GM18909 (cell line): ENCODE data around the gene RTP3.

Experiments used
- ATAC-seq: cut with Tn5 transposase; IDR thresholded peaks from one replicate; pipeline ENCODE4 v1.9.1; 2021; ENCODE audit warnings: mild to moderate bottlenecking; ENCODE audit not compliant: unreplicated experiment, poor library complexity

RTP3 gene

GRCh38 chr3:46468753-46469600 is 28.8 kb upstream of the RTP3 start:
- no peak for ATAC-seq

DNA sequence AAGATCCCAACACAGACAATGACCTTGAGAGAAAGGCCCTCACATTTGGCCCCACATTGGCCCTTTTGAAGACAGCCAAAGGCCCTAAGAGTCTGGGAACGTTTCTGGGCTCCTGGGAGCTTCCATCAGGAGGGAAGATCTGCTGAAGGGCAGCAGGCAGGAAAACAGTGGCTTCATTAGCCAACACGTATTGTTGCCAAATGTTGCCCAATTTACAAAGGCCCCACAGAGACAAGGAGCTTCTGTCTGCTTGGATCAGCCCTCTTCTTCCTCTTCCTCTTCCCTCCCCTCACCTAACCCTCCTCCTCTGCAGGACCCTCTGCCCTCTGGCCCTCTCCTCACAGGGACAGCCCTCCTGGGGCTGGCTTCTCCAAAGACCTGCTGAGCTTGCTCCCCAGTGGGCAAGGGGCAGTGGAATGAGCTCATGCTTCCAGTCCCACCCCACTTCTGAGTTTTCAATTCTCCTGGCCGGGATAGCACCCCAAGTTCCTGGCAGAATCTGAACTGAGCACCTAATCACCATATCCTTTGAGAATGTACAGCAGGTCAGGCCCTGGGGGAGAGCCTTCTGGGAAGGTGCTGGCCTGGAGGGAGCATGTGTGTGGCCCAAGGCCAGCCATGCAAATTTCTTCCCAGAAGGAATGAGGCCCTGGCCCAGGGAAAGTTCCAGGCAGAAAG is 28.0 kb upstream of the RTP3 start:
- ATAC-seq: no peak

DNA sequence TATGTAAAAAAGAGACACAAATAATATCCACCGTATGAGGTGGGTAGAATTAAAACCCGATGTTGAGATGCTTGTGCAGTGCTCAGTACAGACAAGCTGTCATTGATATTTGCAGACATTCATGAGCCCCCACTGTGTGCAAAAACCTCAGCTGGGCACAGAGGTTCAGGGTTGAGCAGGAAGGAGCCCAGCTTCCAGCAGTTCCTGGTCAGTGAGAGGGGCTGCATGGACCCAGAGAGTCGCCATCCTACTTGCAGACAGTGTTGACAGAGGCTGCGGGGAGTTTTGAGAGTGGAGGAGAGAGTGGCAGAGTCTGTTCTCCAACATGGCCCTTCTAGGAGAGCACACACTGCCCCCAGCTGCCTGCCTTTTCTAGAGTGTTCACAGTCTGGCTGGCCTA is 26.9 kb upstream of the RTP3 start:
- no peak for ATAC-seq

GRCh38 chr3:46471371-46471914 is 26.3 kb upstream of the RTP3 start:
- ATAC-seq: no peak

GRCh38 chr3:46472736-46473135 is 25.0 kb upstream of the RTP3 start:
- ATAC-seq: no peak

DNA sequence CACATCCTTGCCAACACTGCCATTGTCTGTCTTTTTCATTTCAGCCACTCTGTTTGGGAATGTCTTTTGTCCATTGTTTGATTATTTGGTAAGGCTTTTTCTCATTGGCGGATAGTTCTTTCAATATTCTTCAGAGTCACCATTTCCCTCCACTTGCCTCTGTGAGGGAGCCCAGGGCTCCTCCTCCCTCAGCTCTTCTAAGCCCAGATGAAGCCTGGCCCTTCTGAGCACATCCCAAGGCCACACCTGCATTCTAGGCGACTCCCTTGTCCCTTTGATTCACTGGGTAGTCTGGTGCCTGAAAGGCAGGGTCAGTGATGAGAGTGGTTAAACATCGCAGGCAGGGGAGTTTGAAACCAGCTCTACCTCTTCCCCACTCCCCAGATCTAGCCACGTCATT is 20.6 kb upstream of the RTP3 start:
- no peak for ATAC-seq

DNA sequence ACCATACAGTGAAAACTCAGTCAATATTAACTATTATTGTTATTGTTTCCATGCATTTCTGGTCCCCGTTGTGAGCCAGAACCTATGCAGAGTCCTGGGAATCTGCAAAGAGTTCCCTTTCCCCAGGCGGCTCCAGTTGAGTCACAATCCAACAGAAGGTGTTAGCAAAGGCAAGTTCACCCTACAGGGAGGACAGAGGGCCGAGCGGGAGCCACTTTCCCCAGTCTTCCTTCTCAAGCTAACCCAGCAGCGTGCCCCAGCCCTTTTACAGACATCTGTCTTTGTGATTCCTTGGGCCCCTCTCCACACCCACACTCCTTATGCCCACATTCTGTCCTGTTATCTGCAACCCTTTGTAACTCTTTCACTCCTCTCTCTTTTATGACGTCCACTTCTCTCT is 20.0 kb upstream of the RTP3 start:
- ATAC-seq: no peak

DNA sequence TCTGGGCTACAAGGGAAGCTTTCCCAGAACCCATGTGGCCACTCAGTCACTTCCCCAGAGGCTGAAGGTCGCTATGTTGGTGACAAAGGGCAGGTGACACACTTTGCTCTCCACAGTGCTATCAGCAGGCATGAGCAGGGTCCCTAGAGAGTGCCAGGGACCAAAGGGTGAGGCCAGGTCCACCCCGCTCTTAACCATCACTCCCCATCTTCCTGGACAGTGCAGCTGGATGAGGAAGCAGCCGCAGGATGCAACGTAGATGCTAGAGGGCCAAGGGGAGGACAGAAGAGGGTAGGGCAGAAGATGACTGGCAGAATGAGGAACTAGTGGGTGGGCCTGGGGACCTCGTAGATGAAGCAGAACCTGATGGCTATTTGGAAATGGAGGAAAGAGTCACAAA is 19.4 kb upstream of the RTP3 start:
- ATAC-seq: no peak

DNA sequence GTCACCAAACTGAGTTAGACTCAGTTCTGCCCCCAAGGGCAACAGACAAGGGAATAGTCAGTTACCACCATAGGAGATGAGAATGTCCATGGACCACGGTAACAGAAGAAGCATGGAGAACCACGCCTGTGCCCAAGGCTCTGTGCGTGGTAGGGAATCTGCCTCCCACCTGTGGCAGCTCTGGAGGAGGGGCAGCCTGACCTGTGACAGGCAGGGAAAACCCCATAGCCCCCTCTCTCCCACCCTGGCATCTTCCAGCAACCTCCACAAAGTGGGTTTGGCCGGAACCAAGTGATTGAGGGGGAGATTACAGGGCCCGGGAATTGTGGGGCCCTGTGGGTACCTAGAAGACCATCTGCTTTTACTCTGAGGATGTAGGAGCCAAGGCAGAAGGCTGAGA is 18.8 kb upstream of the RTP3 start:
- no peak for ATAC-seq

DNA sequence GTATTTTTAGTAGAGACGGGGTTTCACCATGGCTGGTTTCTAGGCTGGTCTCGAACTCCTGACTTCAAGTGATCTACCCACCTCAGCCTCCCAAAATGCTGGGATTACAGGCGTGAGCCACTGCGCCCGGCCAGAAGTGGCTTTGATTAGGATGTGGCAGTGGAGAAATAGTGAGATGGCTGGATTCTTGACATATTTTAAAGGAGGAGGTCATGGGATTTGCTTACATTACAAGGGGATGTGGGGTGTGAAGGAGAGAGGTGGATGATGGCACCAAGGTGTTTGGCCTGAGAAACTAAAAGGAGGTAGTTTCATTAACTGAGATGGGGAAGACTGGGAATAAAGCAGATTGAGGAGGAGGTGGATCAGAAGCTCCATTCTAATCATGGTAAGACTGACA is 18.1 kb upstream of the RTP3 start:
- no peak for ATAC-seq

- ATAC-seq: no peak
Observed at GRCh38 chr3:46480491-46481195, 17.1 kb upstream of the RTP3 start.

DNA sequence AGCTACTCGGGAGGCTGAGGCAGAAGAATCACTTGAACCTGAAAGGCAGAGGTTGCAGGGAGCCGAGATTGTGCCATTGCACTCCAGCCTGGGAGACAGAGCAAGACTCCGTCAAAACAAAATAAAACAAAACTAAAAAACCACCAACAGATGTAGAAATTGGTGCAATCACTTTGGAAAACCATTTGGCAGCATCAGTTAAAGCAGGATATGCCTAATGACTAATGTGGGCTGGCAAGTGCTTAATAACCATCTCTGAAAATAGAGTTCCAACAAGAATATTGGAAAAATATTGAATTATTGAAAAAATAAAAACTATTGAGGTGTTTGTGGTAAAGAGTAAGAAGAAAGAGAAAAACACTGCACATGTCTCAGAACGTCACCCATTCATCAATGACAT is 16.1 kb upstream of the RTP3 start:
- ATAC-seq: no peak

GRCh38 chr3:46482632-46483350 is 15.0 kb upstream of the RTP3 start:
- ATAC-seq: no peak

DNA sequence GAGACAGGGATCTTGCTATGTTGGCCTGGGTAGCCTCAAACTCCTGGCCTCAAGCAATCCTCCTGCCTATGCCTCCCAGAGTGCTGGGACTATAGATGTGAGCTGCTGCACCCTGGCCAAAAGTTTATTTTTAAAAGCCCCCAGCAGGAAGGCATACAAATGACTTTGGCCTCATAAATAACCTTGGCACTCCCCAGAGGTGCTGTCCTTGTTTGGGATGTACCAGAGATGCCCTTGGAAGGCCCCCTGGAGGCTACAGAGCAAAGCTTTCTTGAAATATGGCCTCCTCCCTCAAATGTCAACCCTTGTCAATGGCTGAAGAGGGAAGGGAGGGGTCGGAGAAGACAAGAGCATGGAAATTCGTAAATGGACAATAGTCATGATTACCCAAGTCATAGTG is 14.0 kb upstream of the RTP3 start:
- no peak for ATAC-seq

DNA sequence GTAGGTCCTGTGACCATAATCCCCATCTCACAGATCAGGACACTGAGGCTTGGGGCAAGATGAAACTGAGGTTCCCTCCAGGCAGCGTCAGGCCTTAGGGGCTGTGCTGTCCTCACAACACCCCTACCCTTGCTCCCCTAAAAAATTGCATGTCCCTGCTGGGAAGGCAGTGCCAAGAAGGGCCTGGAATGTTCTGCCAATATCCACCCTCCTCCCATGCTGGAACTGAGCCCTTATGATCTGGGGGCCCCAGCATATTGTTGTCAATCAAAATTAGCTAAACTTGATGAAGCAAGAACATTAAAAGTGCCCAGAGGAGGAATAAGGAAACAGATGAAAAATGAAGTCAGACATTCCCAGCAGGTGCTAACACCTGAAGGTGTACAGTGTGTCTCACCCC is 13.4 kb upstream of the RTP3 start:
- no peak for ATAC-seq

- no peak for ATAC-seq
Observed at GRCh38 chr3:46484911-46485778, 12.6 kb upstream of the RTP3 start.

DNA sequence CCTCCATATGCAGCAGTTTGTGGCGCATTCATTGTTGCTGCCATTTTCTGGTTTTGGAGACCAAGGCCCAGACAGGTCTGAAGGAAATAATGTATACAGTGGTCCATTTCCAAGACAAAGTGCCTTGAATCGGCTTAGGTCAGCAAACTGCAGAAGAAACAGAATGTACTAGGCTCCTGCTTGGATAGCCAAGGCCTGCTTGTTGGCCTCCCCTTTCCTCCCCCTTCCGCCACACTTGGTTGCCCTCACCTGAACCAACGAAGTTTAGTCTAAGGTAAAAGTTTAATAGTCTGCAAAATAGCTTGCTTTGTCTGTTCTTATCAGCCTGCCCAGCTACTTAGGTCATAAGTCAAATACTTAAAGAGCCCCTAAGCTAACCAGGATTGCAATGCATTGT is 12.0 kb upstream of the RTP3 start:
- ATAC-seq: no peak

- ATAC-seq: peak; percentile 95
Observed at GRCh38 chr3:46488735-46489361, 8.9 kb upstream of the RTP3 start.

- no peak for ATAC-seq
Observed at GRCh38 chr3:46489381-46489780, 8.4 kb upstream of the RTP3 start.
